NCI-H345 (cell line): ENCODE results near the gene GNPNAT1.
"Not testable (repeated sequence)": the region's sequence is repeated elsewhere in the genome, so short reads cannot be mapped to it uniquely, and the experiment has no call there.

Source experiments
- DNase-seq: peaks from one replicate; lab custom pipeline; 2025; lab: John Stamatoyannopoulos, UW

GNPNAT1 gene

GRCh38 chr14:52729585-52729924 lies 61.9 kb downstream of the GNPNAT1 start:
- no peak for DNase-seq

- not testable (repeated sequence) for DNase-seq
Measured at GRCh38 chr14:52729035-52729434, 62.4 kb downstream of the GNPNAT1 start.

- DNase-seq = not testable (repeated sequence)
Measured at GRCh38 chr14:52727509-52727908, 63.9 kb downstream of the GNPNAT1 start.
